ENCODE measurements around the gene WDCP. TPM values are rescaled to one million over a fixed set of nuclear protein-coding genes. Genes with fewer than 3 reads are reported as not detected.
A peak's percentile ranks its signal among the peaks of the same experiment; 100 is the strongest.

Gene WDCP
- total RNA-seq, 3 donors from 2014 or later (not counting 1 experiment from before 2014, with no cell fraction given), result 2.4 to 11.8 (median 11.2) TPM

DNA sequence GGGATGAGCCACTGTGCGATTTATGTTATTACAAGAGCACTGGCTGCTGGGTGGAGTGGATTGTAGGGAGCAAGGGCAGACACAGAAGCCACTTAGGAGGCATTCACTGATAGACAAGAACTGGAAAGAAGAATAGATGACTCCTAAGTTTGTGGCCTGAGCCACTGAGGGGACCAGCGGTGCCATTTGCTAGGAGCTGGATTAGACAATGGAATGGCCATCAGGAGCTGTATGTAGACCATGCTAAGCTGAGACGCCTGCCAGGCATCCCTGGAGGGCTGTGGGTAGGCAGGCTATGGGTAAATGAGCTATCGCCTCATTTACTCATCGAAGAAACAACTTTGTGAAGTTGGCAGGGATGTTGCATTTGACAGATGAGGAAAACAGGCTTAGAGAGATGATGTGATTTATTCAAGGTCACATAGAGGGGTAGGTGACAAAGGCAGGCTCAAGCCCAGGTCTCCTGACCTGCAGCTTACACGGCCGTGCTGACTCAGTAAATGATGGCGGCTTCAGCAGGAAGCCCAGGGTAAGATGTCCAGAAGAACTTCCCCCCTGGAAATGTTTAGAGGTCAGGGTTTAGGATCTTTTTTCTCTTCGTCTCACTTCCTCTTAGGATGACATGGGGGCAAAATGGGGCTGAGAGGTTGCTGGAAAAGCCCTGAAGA is 34.5 kb downstream of the WDCP start:
- H3K9me3 Mint-ChIP-seq, result no peaks in the 10 kb centered on the region
- Histone ChIP-seq H3K9me3 (ENCODE audit: control insufficient read depth, insufficient read depth, low read length) (no peaks in the 10 kb centered on the region), H3K4me3 (ENCODE audit: low read length) (no peak overlapping the region), H3K36me3 (ENCODE audit: control insufficient read depth, insufficient read depth, low read length) (no peaks in the 10 kb centered on the region), H3K4me1 (ENCODE audit: control insufficient read depth, insufficient read depth, low read length) (peaks cover 21% of the 10 kb centered on the region), H3K27me3 (ENCODE audit: control insufficient read depth, insufficient read depth, low read length) (peaks cover 19% of the 10 kb centered on the region), H3K27ac (ENCODE audit: low read length) (no peak overlapping the region)
- peaks cover 14 to 21% of the 10 kb centered on the region in 2 donors for H3K27me3 Mint-ChIP-seq (ENCODE audit: low read depth in 2 of 2)
- H3K4me1 Mint-ChIP-seq, result peaks cover 13 to 20% of the 10 kb centered on the region in 2 donors
- DNase-seq (no peak), ATAC-seq (no peak)
- TF ChIP-seq, protein P1, sequence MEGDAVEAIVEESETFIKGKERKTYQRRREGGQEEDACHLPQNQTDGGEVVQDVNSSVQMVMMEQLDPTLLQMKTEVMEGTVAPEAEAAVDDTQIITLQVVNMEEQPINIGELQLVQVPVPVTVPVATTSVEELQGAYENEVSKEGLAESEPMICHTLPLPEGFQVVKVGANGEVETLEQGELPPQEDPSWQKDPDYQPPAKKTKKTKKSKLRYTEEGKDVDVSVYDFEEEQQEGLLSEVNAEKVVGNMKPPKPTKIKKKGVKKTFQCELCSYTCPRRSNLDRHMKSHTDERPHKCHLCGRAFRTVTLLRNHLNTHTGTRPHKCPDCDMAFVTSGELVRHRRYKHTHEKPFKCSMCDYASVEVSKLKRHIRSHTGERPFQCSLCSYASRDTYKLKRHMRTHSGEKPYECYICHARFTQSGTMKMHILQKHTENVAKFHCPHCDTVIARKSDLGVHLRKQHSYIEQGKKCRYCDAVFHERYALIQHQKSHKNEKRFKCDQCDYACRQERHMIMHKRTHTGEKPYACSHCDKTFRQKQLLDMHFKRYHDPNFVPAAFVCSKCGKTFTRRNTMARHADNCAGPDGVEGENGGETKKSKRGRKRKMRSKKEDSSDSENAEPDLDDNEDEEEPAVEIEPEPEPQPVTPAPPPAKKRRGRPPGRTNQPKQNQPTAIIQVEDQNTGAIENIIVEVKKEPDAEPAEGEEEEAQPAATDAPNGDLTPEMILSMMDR (IDR thresholded peaks at IDR 0.05), result no peak
- intact Hi-C loops (cut with micrococcal nuclease), result no loop called here
- no peaks in the 10 kb centered on the region for H3K36me3 Mint-ChIP-seq
- H3K27ac Mint-ChIP-seq, result no peak overlapping the region
- 75% methylated on average over 9 of the region's 9 CpGs for WGBS (ENCODE audit: insufficient coverage)
- no peak overlapping the region for H3K4me3 Mint-ChIP-seq

DNA sequence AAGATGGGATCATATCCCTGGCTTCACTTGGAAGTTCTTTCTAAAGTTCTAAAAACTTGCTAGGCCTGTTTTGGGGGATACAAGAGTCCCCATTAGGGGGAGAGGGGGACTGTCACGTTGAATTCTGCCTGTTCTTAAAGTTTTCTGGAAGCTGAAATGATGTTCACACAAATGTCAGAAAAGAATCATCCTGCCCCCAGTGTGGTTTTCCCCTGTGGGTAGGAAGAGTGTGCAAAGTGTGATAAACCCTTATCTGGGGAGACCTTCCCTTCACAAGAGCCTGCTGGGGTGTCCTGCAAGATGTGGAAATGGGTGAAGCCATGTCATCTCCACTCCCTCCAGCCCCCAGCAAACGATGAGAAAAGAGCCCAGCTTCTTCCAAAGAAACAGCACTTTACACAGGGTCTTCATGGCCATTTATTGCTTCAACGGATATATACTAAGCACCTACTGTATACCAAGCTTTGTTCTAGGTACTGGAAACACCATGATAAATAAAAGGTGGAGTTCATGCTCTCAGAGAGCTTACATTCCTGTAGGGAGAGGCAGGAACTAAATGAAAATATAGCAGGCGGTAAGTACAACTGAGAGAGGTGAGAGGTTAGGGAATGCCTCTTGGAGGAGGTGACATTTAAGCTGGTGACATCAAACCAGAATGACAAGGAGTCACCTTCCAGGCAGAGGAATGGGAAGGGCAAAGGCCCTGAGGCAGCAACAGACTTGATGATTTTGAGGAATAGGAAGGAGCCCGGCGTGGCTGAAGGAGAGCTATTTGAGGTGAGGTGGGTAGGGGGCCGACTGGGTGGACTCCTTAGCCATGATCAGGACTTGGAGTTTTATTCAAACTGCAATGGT is 35.7 kb downstream of the WDCP start:
- no peaks in the 10 kb centered on the region for H3K9me3 Mint-ChIP-seq
- H3K4me1 ChIP-seq (ENCODE audit: control insufficient read depth, insufficient read depth, low read length), result peaks cover 21% of the 10 kb centered on the region
- peaks cover 13 to 20% of the 10 kb centered on the region in 2 donors for H3K4me1 Mint-ChIP-seq
- intact Hi-C loops (cut with micrococcal nuclease), result no loop called here
- whole genome bisulfite sequencing (ENCODE audit: insufficient coverage), result 59% methylated on average over 5 of the region's 7 CpGs
- H3K27me3 ChIP-seq (ENCODE audit: control insufficient read depth, insufficient read depth, low read length), result peaks cover 19% of the 10 kb centered on the region
- TF ChIP-seq, protein P1 (IDR thresholded peaks at IDR 0.05), result no peak
- H3K9me3 ChIP-seq (ENCODE audit: control insufficient read depth, insufficient read depth, low read length), result no peaks in the 10 kb centered on the region
- no peak overlapping the region for H3K4me3 ChIP-seq (ENCODE audit: low read length)
- ATAC-seq (peak in 1 of 3 donors; percentile 55), DNase-seq (no peak)
- H3K4me3 Mint-ChIP-seq, result peak overlapping the region; percentile 61
- peaks cover 14 to 21% of the 10 kb centered on the region in 2 donors for H3K27me3 Mint-ChIP-seq (ENCODE audit: low read depth in 2 of 2)
- H3K36me3 ChIP-seq (ENCODE audit: control insufficient read depth, insufficient read depth, low read length), result no peaks in the 10 kb centered on the region
- H3K27ac ChIP-seq (ENCODE audit: low read length), result no peak overlapping the region
- H3K36me3 Mint-ChIP-seq, result no peaks in the 10 kb centered on the region
- H3K27ac Mint-ChIP-seq, result no peak overlapping the region

DNA sequence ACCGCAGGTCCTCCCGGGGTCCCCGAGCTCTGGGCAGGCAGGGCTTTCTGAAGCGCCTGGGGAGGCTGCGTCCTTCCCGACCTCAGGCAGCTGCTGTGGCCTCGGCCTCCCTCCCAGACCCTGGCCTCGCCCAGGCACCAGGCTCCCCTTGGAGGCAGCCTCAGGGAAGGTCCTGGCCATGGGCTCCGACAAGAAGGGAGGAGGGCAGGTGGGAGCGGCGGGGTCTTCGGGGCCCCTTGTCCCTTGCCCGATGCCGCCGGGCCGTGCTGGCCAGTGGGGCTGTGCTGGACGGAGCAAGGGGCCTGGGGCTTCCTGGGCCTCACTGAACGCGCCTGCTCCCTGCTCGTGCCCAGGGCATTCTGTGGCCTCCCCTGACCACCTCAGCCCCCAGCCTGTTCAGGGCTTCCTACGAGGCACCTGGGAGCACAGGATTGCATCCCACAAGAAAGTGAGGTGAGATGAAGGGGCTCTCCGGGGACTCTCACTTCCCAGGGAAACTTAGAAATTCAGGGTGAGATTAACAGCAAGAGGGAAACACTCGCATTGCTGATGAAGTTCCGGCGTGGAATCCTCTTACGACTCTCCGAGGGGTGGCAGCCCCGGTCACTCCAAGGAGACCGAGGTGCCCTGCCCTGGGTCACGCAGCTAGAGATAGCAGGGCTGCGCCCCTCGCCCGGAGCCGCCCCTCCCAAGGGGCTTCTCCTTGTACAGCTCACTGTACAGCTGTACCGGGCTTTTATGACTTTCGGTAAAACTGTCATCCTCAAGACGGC is 36.5 kb downstream of the WDCP start:
- ATAC-seq (no peak), DNase-seq (no peak)
- Histone ChIP-seq H3K27ac (ENCODE audit: low read length) (no peak overlapping the region), H3K4me3 (ENCODE audit: low read length) (no peak overlapping the region), H3K9me3 (ENCODE audit: control insufficient read depth, insufficient read depth, low read length) (no peaks in the 10 kb centered on the region), H3K4me1 (ENCODE audit: control insufficient read depth, insufficient read depth, low read length) (peaks cover 21% of the 10 kb centered on the region), H3K27me3 (ENCODE audit: control insufficient read depth, insufficient read depth, low read length) (peaks cover 19% of the 10 kb centered on the region), H3K36me3 (ENCODE audit: control insufficient read depth, insufficient read depth, low read length) (no peaks in the 10 kb centered on the region)
- Mint-ChIP-seq H3K9me3 (no peaks in the 10 kb centered on the region), H3K36me3 (no peaks in the 10 kb centered on the region), H3K4me1 (peaks cover 13 to 20% of the 10 kb centered on the region in 2 donors), H3K27ac (no peak overlapping the region), H3K27me3 (ENCODE audit: low read depth in 2 of 2) (peaks cover 14 to 21% of the 10 kb centered on the region in 2 donors), H3K4me3 (peak overlapping the region; percentile 61)
- TF ChIP-seq, protein P1 (IDR thresholded peaks at IDR 0.05), result no peak
- intact Hi-C loops (cut with micrococcal nuclease), result no loop called here
- WGBS (ENCODE audit: insufficient coverage), result 58% methylated on average over 37 of the region's 37 CpGs

Data from natural killer cell (primary cell).